HG02970 (cell line): ENCODE measurements around the gene KIAA1217.

Experiments
- ATAC-seq: cut with Tn5 transposase; IDR thresholded peaks from one replicate; pipeline ENCODE4 v1.9.1; 2021; ENCODE audit warnings: mild to moderate bottlenecking, moderate library complexity, moderate number of reproducible peaks; ENCODE audit not compliant: unreplicated experiment, low FRiP score

Gene KIAA1217

GRCh38 chr10:24278176-24278889 is 69.4 kb downstream of the KIAA1217 start:
- no peak for ATAC-seq

GRCh38 chr10:24279166-24279565 is 70.2 kb downstream of the KIAA1217 start:
- ATAC-seq, result no peak

GRCh38 chr10:24287559-24288195 is 78.7 kb downstream of the KIAA1217 start:
- no peak for ATAC-seq

GRCh38 chr10:24288581-24288980 is 79.6 kb downstream of the KIAA1217 start:
- ATAC-seq, result no peak

- no peak for ATAC-seq
Observed at GRCh38 chr10:24289235-24289634, 80.3 kb downstream of the KIAA1217 start.

- ATAC-seq, result no peak
Observed at GRCh38 chr10:24292304-24293293, 83.7 kb downstream of the KIAA1217 start.

GRCh38 chr10:24299578-24300260 is 90.8 kb downstream of the KIAA1217 start:
- no peak for ATAC-seq

- no peak for ATAC-seq
Observed at GRCh38 chr10:24303522-24304310, 94.8 kb downstream of the KIAA1217 start.

GRCh38 chr10:24305551-24306506 is 96.9 kb downstream of the KIAA1217 start:
- no peak for ATAC-seq

- no peak for ATAC-seq
Observed at GRCh38 chr10:24306507-24306875, 97.6 kb downstream of the KIAA1217 start.

GRCh38 chr10:24307116-24307515 is 98.2 kb downstream of the KIAA1217 start:
- ATAC-seq, result no peak

GRCh38 chr10:24307696-24308485 is 99.0 kb downstream of the KIAA1217 start:
- ATAC-seq, result no peak

- no peak for ATAC-seq
Observed at GRCh38 chr10:24310104-24310503, 101.2 kb downstream of the KIAA1217 start.

- ATAC-seq, result no peak
Observed at GRCh38 chr10:24311888-24312287, 103.0 kb downstream of the KIAA1217 start.

- ATAC-seq, result no peak
Observed at GRCh38 chr10:24313283-24313682, 104.3 kb downstream of the KIAA1217 start.

GRCh38 chr10:24315211-24315610 is 106.3 kb downstream of the KIAA1217 start:
- ATAC-seq, result no peak

- no peak for ATAC-seq
Observed at GRCh38 chr10:24318517-24318916, 109.6 kb downstream of the KIAA1217 start.

- no peak for ATAC-seq
Observed at GRCh38 chr10:24320373-24320772, 111.4 kb downstream of the KIAA1217 start.
